Lower leg skin (tissue), 4 donors: ENCODE data around the gene IL1RAPL1. TPM values are rescaled to one million over a fixed set of nuclear protein-coding genes. Genes with fewer than 3 reads are reported as not detected.

Source experiments
- DNase-seq, 2 donors: peaks; one replicate each; pipeline ENCODE4 v3.0.0-alpha.2; 2019; ENCODE audit warnings: low spot score in 2 of 2
- H3K4me3 ChIP-seq: fragments of 200-600 bp; sonication (generic); 2 replicates; pipeline ENCODE4 v1.5.1; 2017; ENCODE audit warnings: mild to moderate bottlenecking, low read depth; ENCODE audit not compliant: poor library complexity, severe bottlenecking
- CTCF ChIP-seq, 3 donors: fragments of 450-650 bp; IDR thresholded peaks; one replicate each; pipeline ENCODE4 v1.5.1; 2016; ENCODE audit warnings: antibody characterized with exemption in 3 of 3, mild to moderate bottlenecking in 3 of 3, moderate library complexity in 2 of 3
- POLR2A ChIP-seq, 2 donors: fragments of 450-650 bp; IDR thresholded peaks; one replicate each; pipeline ENCODE4 v1.6.1; 2016 to 2017; ENCODE audit warnings: antibody characterized with exemption in 2 of 2, mild to moderate bottlenecking in 1 of 2, moderate library complexity in 1 of 2
- WGBS, 2 donors: methylation state at CpG; one replicate each; pipeline ENCODE4 v1.1.5; 2018; 5-methylcytosine and 5-hydroxymethylcytosine counted together
- intact Hi-C: fragments of 100-400 bp; cut with DNase I; formaldehyde crosslinking; loops from one replicate; pipeline ENCODE4 v1.15.0; 2023; ENCODE audit warnings: low total_unique reads
- total RNA-seq, 4 donors: library from RNA; depleted of rRNA; stranded (reverse); fragments of >200 nt; gene quantifications; one replicate each; pipeline ENCODE4 v1.1.0, GENCODE V29; 2016

The IL1RAPL1 gene
- total RNA-seq, 4 donors from 2014 or later = 0.07 to 1.8 (median 0.10) TPM; not detected in 1

- no peak overlapping the region for H3K4me3 ChIP-seq
- intact Hi-C loops = no loop called here
- no peak for TF ChIP-seq CTCF (IDR thresholded peaks at IDR 0.05)
- no peak for TF ChIP-seq POLR2A (IDR thresholded peaks at IDR 0.05)
- DNase-seq = no peak
These were observed 425.6 kb downstream of the IL1RAPL1 start for GRCh38 chrX:29012867-29013266.

GRCh38 chrX:29023207-29023606 is 436.0 kb downstream of the IL1RAPL1 start:
- no peak for DNase-seq
- no peak for TF ChIP-seq CTCF (IDR thresholded peaks at IDR 0.05)
- TF ChIP-seq POLR2A (IDR thresholded peaks at IDR 0.05) = no peak
- intact Hi-C loops = no loop called here
- no peak overlapping the region for H3K4me3 ChIP-seq

GRCh38 chrX:29024871-29025270 is 437.6 kb downstream of the IL1RAPL1 start:
- intact Hi-C loops = no loop called here
- TF ChIP-seq CTCF (IDR thresholded peaks at IDR 0.05) (no peak), POLR2A (IDR thresholded peaks at IDR 0.05) (no peak)
- WGBS, 2 donors = 28 to 31% methylated on average over 2 of the region's 2 CpGs
- H3K4me3 ChIP-seq = no peak overlapping the region
- no peak for DNase-seq

GRCh38 chrX:29039501-29039900 is 452.3 kb downstream of the IL1RAPL1 start:
- 35 to 73% methylated on average over 2 of the region's 2 CpGs for WGBS, 2 donors
- no peak overlapping the region for H3K4me3 ChIP-seq
- intact Hi-C loops = no loop called here
- no peak for DNase-seq
- TF ChIP-seq CTCF (IDR thresholded peaks at IDR 0.05) (no peak), POLR2A (IDR thresholded peaks at IDR 0.05) (no peak)

GRCh38 chrX:29040160-29040559 is 452.9 kb downstream of the IL1RAPL1 start:
- intact Hi-C loops = no loop called here
- no peak overlapping the region for H3K4me3 ChIP-seq
- 79% methylated on average over 1 of the region's 1 CpG for WGBS, 2 donors
- no peak for DNase-seq
- TF ChIP-seq POLR2A (IDR thresholded peaks at IDR 0.05) (no peak), CTCF (IDR thresholded peaks at IDR 0.05) (no peak)

- H3K4me3 ChIP-seq = no peak overlapping the region
- intact Hi-C loops = no loop called here
- WGBS, 2 donors = 80 to 92% methylated on average over 2 of the region's 2 CpGs
- TF ChIP-seq POLR2A (IDR thresholded peaks at IDR 0.05) = no peak
- no peak for TF ChIP-seq CTCF (IDR thresholded peaks at IDR 0.05)
- no peak for DNase-seq
These were observed 455.1 kb downstream of the IL1RAPL1 start for GRCh38 chrX:29042341-29042740.
